Endometrium (tissue), 2 donors: ENCODE results near the gene ACP5.
"Not testable (repeated sequence)": the region's sequence is repeated elsewhere in the genome, so short reads cannot be mapped to it uniquely, and the experiment has no call there.

ENCODE experiments used
- FAIRE-seq: peaks from 2 replicates; lab custom pipeline; 2012; peaks lifted over from hg19 to GRCh38; lab: Jason Lieb, UNC
- donor health status: control.
- donor health status: control.

The ACP5 gene

GRCh38 chr19:11577451-11578257 lies at the start of gene ACP5:
ACP5 (minus strand) TSS chr19:11577645; CDS start chr19:11577317, 328 bp downstream.
- no peak for FAIRE-seq

- FAIRE-seq = no peak
Observed at GRCh38 chr19:11626252-11626651, 48.8 kb upstream of the ACP5 start.

- no peak for FAIRE-seq
Observed at GRCh38 chr19:11624069-11624463, 46.6 kb upstream of the ACP5 start.

- not testable (repeated sequence) for FAIRE-seq
Observed at GRCh38 chr19:11622401-11622800, 45.0 kb upstream of the ACP5 start.

- no peak for FAIRE-seq
Observed at GRCh38 chr19:11620553-11620952, 43.1 kb upstream of the ACP5 start.

- FAIRE-seq = no peak
Observed at GRCh38 chr19:11617180-11618062, 40.0 kb upstream of the ACP5 start.

GRCh38 chr19:11612816-11613511 lies 35.5 kb upstream of the ACP5 start:
- FAIRE-seq = no peak

- FAIRE-seq = no peak
Observed at GRCh38 chr19:11611730-11612129, 34.3 kb upstream of the ACP5 start.

GRCh38 chr19:11606484-11606883 lies 29.0 kb upstream of the ACP5 start:
- FAIRE-seq = no peak

- not testable (repeated sequence) for FAIRE-seq
Observed at GRCh38 chr19:11599704-11600103, 22.3 kb upstream of the ACP5 start.

GRCh38 chr19:11598746-11599145 lies 21.3 kb upstream of the ACP5 start:
- no peak for FAIRE-seq

- no peak for FAIRE-seq
Observed at GRCh38 chr19:11598103-11598483, 20.6 kb upstream of the ACP5 start.

GRCh38 chr19:11597202-11598102 lies 20.0 kb upstream of the ACP5 start, which contains the start of gene ZNF627:
ZNF627 (plus strand) TSS chr19:11597483; CDS start chr19:11597628, 145 bp downstream.
- peak; percentile 96 for FAIRE-seq

- FAIRE-seq = no peak
Observed at GRCh38 chr19:11596156-11596555, 18.7 kb upstream of the ACP5 start.

- FAIRE-seq = no peak
Observed at GRCh38 chr19:11594084-11594483, 16.6 kb upstream of the ACP5 start.

GRCh38 chr19:11587975-11588631 lies 10.7 kb upstream of the ACP5 start:
- no peak for FAIRE-seq

- FAIRE-seq = no peak
Observed at GRCh38 chr19:11587302-11587974, 10.0 kb upstream of the ACP5 start.

GRCh38 chr19:11586331-11586730 lies 8.9 kb upstream of the ACP5 start:
- FAIRE-seq = no peak

GRCh38 chr19:11581740-11582139 lies 4.3 kb upstream of the ACP5 start:
- no peak for FAIRE-seq

GRCh38 chr19:11580116-11580515 lies 2.7 kb upstream of the ACP5 start:
- no peak for FAIRE-seq
